WTC11 (cell line): Measurements from ENCODE around the gene BPIFA3. TPM values are rescaled to one million over a fixed set of nuclear protein-coding genes. Genes with fewer than 3 reads are reported as not detected.

ENCODE experiments used
- ATAC-seq: fragments of 200-7000 bp; cut with Tn5 transposase; 2 replicates; pipeline ENCODE4 v1.10.0; 2021; ENCODE audit warnings: mild to moderate bottlenecking, moderate library complexity
- CTCF ChIA-PET: fragments of 300-600 bp; sonication (Branson Sonifier 250); formaldehyde crosslinking; loops from one replicate; lab custom pipeline; 2021; ENCODE audit warnings: antibody characterized with exemption; lab: Charles Lee
- POLR2A ChIA-PET: fragments of 350-600 bp; sonication (Branson Sonifier 250); formaldehyde crosslinking; loops from one replicate; lab custom pipeline; 2021; ENCODE audit warnings: antibody characterized with exemption; lab: Charles Lee
- DNase-seq: peaks from one replicate; pipeline ENCODE4 v3.0.0; 2021; ENCODE audit warnings: low spot score
- H3K27ac Mint-ChIP-seq: 2 replicates; pipeline ENCODE4 v1.8.0; 2021; ENCODE audit warnings: mixed read lengths
- H3K27me3 Mint-ChIP-seq: 2 replicates; pipeline ENCODE4 v1.8.0; 2021; ENCODE audit warnings: low read depth, mild to moderate bottlenecking, moderate library complexity, mixed read lengths
- H3K36me3 Mint-ChIP-seq: 2 replicates; pipeline ENCODE4 v1.8.0; 2021; ENCODE audit warnings: mixed read lengths
- H3K4me1 Mint-ChIP-seq: 2 replicates; pipeline ENCODE4 v1.8.0; 2022; ENCODE audit warnings: mixed read lengths
- H3K4me3 Mint-ChIP-seq: 2 replicates; pipeline ENCODE4 v1.8.0; 2021; ENCODE audit warnings: mild to moderate bottlenecking, moderate library complexity, mixed read lengths
- H3K9me3 Mint-ChIP-seq: 2 replicates; pipeline ENCODE4 v1.8.0; 2021; ENCODE audit warnings: mixed read lengths
- ATF2 ChIP-seq: sonication (generic); formaldehyde crosslinking; IDR thresholded peaks from 2 replicates; pipeline ENCODE4 v1.8.1; 2022; ENCODE audit warnings: low read depth, missing genetic modification reagents, borderline replicate concordance
- CREM ChIP-seq: sonication (generic); formaldehyde crosslinking; IDR thresholded peaks from 2 replicates; pipeline ENCODE4 v1.8.1; 2022; ENCODE audit warnings: mild to moderate bottlenecking, missing genetic modification reagents, moderate library complexity
- CTCF ChIP-seq: fragments of 200-600 bp; IDR thresholded peaks from 2 replicates; pipeline ENCODE4 v1.8.0; 2022; ENCODE audit warnings: antibody characterized with exemption
- ELF4 ChIP-seq: sonication (generic); formaldehyde crosslinking; IDR thresholded peaks from 2 replicates; pipeline ENCODE4 v1.8.1; 2022; ENCODE audit warnings: low read depth, mild to moderate bottlenecking, moderate library complexity, missing genetic modification reagents
- FOXP1 ChIP-seq: sonication (generic); formaldehyde crosslinking; IDR thresholded peaks from 2 replicates; pipeline ENCODE4 v1.8.0; 2022; ENCODE audit warnings: missing genetic modification reagents, mild to moderate bottlenecking, moderate library complexity, borderline replicate concordance
- GTF2I ChIP-seq: fragments of 250-450 bp; sonication (Bioruptor Pico); conservative IDR thresholded peaks from 2 replicates; pipeline ENCODE4 v1.4.0; 2021; ENCODE audit warnings: mild to moderate bottlenecking
- JAZF1 ChIP-seq: fragments of 250-450 bp; sonication (Bioruptor Pico); IDR thresholded peaks from 2 replicates; pipeline ENCODE4 v1.9.0; 2021; ENCODE audit warnings: moderate library complexity, mild to moderate bottlenecking, inconsistent platforms
- NFYB ChIP-seq: sonication (generic); formaldehyde crosslinking; conservative IDR thresholded peaks from 2 replicates; pipeline ENCODE4 v1.8.0; 2022; ENCODE audit warnings: low read depth, missing genetic modification reagents
- NR2C2 ChIP-seq: sonication (generic); formaldehyde crosslinking; IDR thresholded peaks from 2 replicates; pipeline ENCODE4 v1.8.0; 2022; ENCODE audit warnings: mild to moderate bottlenecking, missing genetic modification reagents
- OVOL2 ChIP-seq: fragments of 250-450 bp; sonication (Bioruptor Pico); IDR thresholded peaks from 2 replicates; pipeline ENCODE4 v1.9.0; 2021; ENCODE audit warnings: mild to moderate bottlenecking, borderline replicate concordance
- RELA ChIP-seq: sonication (generic); formaldehyde crosslinking; IDR thresholded peaks from 2 replicates; pipeline ENCODE4 v1.8.1; 2022; ENCODE audit warnings: missing genetic modification reagents, mild to moderate bottlenecking, borderline replicate concordance
- RORB ChIP-seq: fragments of 250-450 bp; sonication (Bioruptor Pico); IDR thresholded peaks from 2 replicates; pipeline ENCODE4 v1.9.0; 2021; ENCODE audit warnings: mild to moderate bottlenecking
- SMAD4 ChIP-seq: sonication (generic); formaldehyde crosslinking; IDR thresholded peaks from 2 replicates; pipeline ENCODE4 v1.8.0; 2022; ENCODE audit warnings: mild to moderate bottlenecking, missing genetic modification reagents
- TCF7 ChIP-seq: sonication (generic); formaldehyde crosslinking; IDR thresholded peaks from 2 replicates; pipeline ENCODE4 v1.8.0; 2022; ENCODE audit warnings: mild to moderate bottlenecking, low read depth, missing genetic modification reagents, moderate library complexity
- TEAD4 ChIP-seq: sonication (generic); formaldehyde crosslinking; IDR thresholded peaks from 2 replicates; pipeline ENCODE4 v1.8.0; 2022; ENCODE audit warnings: mild to moderate bottlenecking, missing genetic modification reagents
- USF2 ChIP-seq: sonication (generic); formaldehyde crosslinking; IDR thresholded peaks from 2 replicates; pipeline ENCODE4 v1.8.1; 2023; ENCODE audit warnings: mild to moderate bottlenecking, missing genetic modification reagents, moderate library complexity
- ZNF121 ChIP-seq: sonication (generic); formaldehyde crosslinking; IDR thresholded peaks from 2 replicates; pipeline ENCODE4 v1.8.0; 2023; ENCODE audit warnings: missing genetic modification reagents
- ZNF263 ChIP-seq: sonication (generic); formaldehyde crosslinking; IDR thresholded peaks from 2 replicates; pipeline ENCODE4 v1.8.1; 2022; ENCODE audit warnings: low read depth, mild to moderate bottlenecking, moderate library complexity, missing genetic modification reagents
- ZNF423 ChIP-seq: fragments of 250-450 bp; sonication (Bioruptor Pico); IDR thresholded peaks from 2 replicates; pipeline ENCODE4 v2.1.2; 2022; ENCODE audit warnings: mild to moderate bottlenecking, moderate library complexity
- ZNF532 ChIP-seq: fragments of 250-450 bp; sonication (Bioruptor Pico); IDR thresholded peaks from 2 replicates; pipeline ENCODE4 v1.9.0; 2021; ENCODE audit warnings: mild to moderate bottlenecking, borderline replicate concordance
- ZSCAN18 ChIP-seq: fragments of 250-450 bp; sonication (Bioruptor Pico); IDR thresholded peaks from 2 replicates; pipeline ENCODE4 v2.1.2; 2022; ENCODE audit warnings: mild to moderate bottlenecking, moderate library complexity
- total RNA-seq: library from RNA; stranded (reverse); gene quantifications from 3 replicates; pipeline ENCODE4 v1.2.3, GENCODE V29; 2021

Gene BPIFA3
- total RNA-seq, 1 experiment from 2014 or later = not detected

- no peak for TF ChIP-seq ELF4 (CRISPR knock-in tag)
- no peak for TF ChIP-seq RELA (CRISPR knock-in tag)
- TF ChIP-seq TCF7 (CRISPR knock-in tag) = no peak
- no peak for TF ChIP-seq NFYB
- no peak for TF ChIP-seq ZSCAN18 (CRISPR knock-in tag)
Measured at GRCh38 chr20:33275215-33275614, 58.1 kb downstream of the BPIFA3 start (continued).

- DNase-seq (no peak), ATAC-seq (no peak)
- POLR2A ChIA-PET = no interaction called here
- TF ChIP-seq NR2C2 (CRISPR knock-in tag) = no peak
- no peak for TF ChIP-seq SMAD4 (CRISPR knock-in tag)
- no peak for TF ChIP-seq ZNF423 (CRISPR knock-in tag)
- no peak for TF ChIP-seq GTF2I (CRISPR knock-in tag)
- TF ChIP-seq RORB = no peak
- TF ChIP-seq ATF2 = no peak
- no peak for TF ChIP-seq CTCF
- TF ChIP-seq FOXP1 (CRISPR knock-in tag) = no peak
- no peak for TF ChIP-seq TEAD4 (CRISPR knock-in tag)
- TF ChIP-seq CREM (CRISPR knock-in tag) = no peak
- no peak for TF ChIP-seq JAZF1 (CRISPR knock-in tag)
- no peak for TF ChIP-seq OVOL2
- TF ChIP-seq ZNF532 (CRISPR knock-in tag) = no peak
- no peak for TF ChIP-seq ZNF263 (CRISPR knock-in tag)
- TF ChIP-seq ZNF121 (CRISPR knock-in tag) = no peak
- TF ChIP-seq USF2 (CRISPR knock-in tag) = no peak
- H3K9me3 Mint-ChIP-seq = no peaks in the 10 kb centered on the region
- CTCF ChIA-PET = interaction anchor here (1.8 to 2.3 kb wide), 2 partner anchors 13 to 16 kb away, joined by 8 to 10 read pairs; no protein-coding TSS in a partner anchor
- 0 out of 2 replicates have a peak overlapping the region, but pooled peaks have one; percentile 19 for H3K27ac Mint-ChIP-seq
- H3K4me3 Mint-ChIP-seq = no peak overlapping the region
- no peaks in the 10 kb centered on the region for H3K27me3 Mint-ChIP-seq
- H3K36me3 Mint-ChIP-seq = no peaks in the 10 kb centered on the region
- peaks cover 17% of the 10 kb centered on the region for H3K4me1 Mint-ChIP-seq
Measured at GRCh38 chr20:33275871-33276270, 58.7 kb downstream of the BPIFA3 start.
